K562 (cell line): ENCODE data around the gene MUSK. TPM values are rescaled to one million over a fixed set of nuclear protein-coding genes. Genes with fewer than 3 reads are reported as not detected.

Experiments
- ATAC-seq: fragments of 200-7000 bp; cut with Tn5 transposase; 3 replicates; pipeline ENCODE4 v1.9.1; 2020; ENCODE audit warnings: moderate library complexity
- BruUV-seq: library from RNA; stranded (reverse); fragments of 400-500 nt; replicated peaks from 2 replicates; lab custom pipeline; 2021; lab: Mats Ljungman, UMichigan
- CTCF ChIA-PET: fragments of 300-600 bp; formaldehyde crosslinking; extraction: SDS; loops from one replicate; lab custom pipeline; 2021; ENCODE audit warnings: low intra/inter-chr PET ratio; lab: Yijun Ruan, JAX
- POLR2A ChIA-PET: fragments of 300-600, 350-650 bp; sonication (Branson Sonifier 250); formaldehyde crosslinking; extraction: SDS; loops from one replicate; lab custom pipeline; 2021; ENCODE audit warnings: antibody characterized with exemption, inconsistent platforms; lab: Yijun Ruan, JAX
- DNase-seq, 4 experiments: peaks; one replicate each; pipeline versions ENCODE4 v3.0.0 to v3.0.0-alpha.2; 2011 to 2018; ENCODE audit warnings: low spot score in 3 of 4, mixed read lengths in 3 of 4; ENCODE audit errors: extremely low read depth in 1 of 4
- FAIRE-seq: peaks from 2 replicates; lab custom pipeline; 2011; peaks lifted over from hg19 to GRCh38; lab: Jason Lieb, UNC
- H2AFZ ChIP-seq: 2 replicates; pipeline ENCODE4 v1.6.0; 2011; ENCODE audit warnings: low read depth, low read length, control low read depth, inconsistent platforms
- H3K27ac ChIP-seq: fragments of 200-600 bp; 3 replicates; pipeline ENCODE4 v1.8.0; 2011; ENCODE audit warnings: low read depth, mild to moderate bottlenecking, control low read depth, inconsistent platforms, low read length, moderate library complexity, mixed read lengths; ENCODE audit errors: extremely low read depth
- H3K27me3 ChIP-seq, 2 experiments: fragments of 300-600 bp in 1 of 2; 2 replicates in 1 of 2; 3 replicates in 1 of 2; pipeline versions ENCODE4 v1.6.0 to v1.8.0; 2011; ENCODE audit warnings: inconsistent platforms in 2 of 2, low read length in 2 of 2, mild to moderate bottlenecking in 1 of 2, mixed read lengths in 1 of 2, moderate library complexity in 1 of 2; ENCODE audit not compliant: control insufficient read depth in 2 of 2, insufficient read depth in 2 of 2
- H3K36me3 ChIP-seq: fragments of 300-600 bp; 3 replicates; pipeline ENCODE4 v1.8.0; 2011; ENCODE audit warnings: mild to moderate bottlenecking, low read length, inconsistent platforms; ENCODE audit not compliant: control insufficient read depth, insufficient read depth
- H3K4me1 ChIP-seq, 2 experiments: fragments of 200-600 bp in 1 of 2; replicated peaks in 1 of 2; 2 replicates in 1 of 2; 3 replicates in 1 of 2; pipeline versions ENCODE4 v1.5.1 to v1.8.0; 2011; ENCODE audit warnings: inconsistent platforms in 2 of 2, low read length in 2 of 2, mild to moderate bottlenecking in 1 of 2, mixed read lengths in 1 of 2, moderate library complexity in 1 of 2; ENCODE audit not compliant: control insufficient read depth in 2 of 2, insufficient read depth in 2 of 2
- H3K4me2 ChIP-seq: 2 replicates; pipeline ENCODE4 v1.6.1; 2011; ENCODE audit warnings: low read length, control low read depth, inconsistent platforms, mixed read lengths; ENCODE audit not compliant: insufficient read depth
- H3K4me3 ChIP-seq: fragments of 200-600 bp; sonication (generic), shearing (Covaris generic); 2 replicates; pipeline ENCODE4 v1.5.1; 2016; ENCODE audit warnings: control low read depth, inconsistent platforms
- H3K79me2 ChIP-seq: fragments of 200-600 bp; 3 replicates; pipeline ENCODE4 v1.8.0; 2011; ENCODE audit warnings: low read length, inconsistent platforms; ENCODE audit not compliant: control insufficient read depth, insufficient read depth
- H3K9ac ChIP-seq, 2 experiments: 2 replicates each; pipeline versions ENCODE4 v1.6.0 to v1.6.1; 2011; ENCODE audit warnings: low read depth in 2 of 2, low read length in 2 of 2, control low read depth in 1 of 2, inconsistent platforms in 1 of 2, mild to moderate bottlenecking in 1 of 2, mixed read lengths in 1 of 2; ENCODE audit not compliant: insufficient read depth in 1 of 2
- H3K9me1 ChIP-seq: one replicate; pipeline ENCODE4 v1.6.0; 2011; ENCODE audit warnings: inconsistent platforms, mild to moderate bottlenecking, low read length, moderate library complexity; ENCODE audit not compliant: control insufficient read depth, insufficient read depth
- H3K9me3 ChIP-seq: replicated peaks from 2 replicates; pipeline ENCODE4 v1.5.1; 2011; ENCODE audit warnings: low read depth, low read length, inconsistent platforms; ENCODE audit not compliant: control insufficient read depth, insufficient read depth
- H4K20me1 ChIP-seq: replicated peaks from 2 replicates; pipeline ENCODE4 v1.6.1; 2011; ENCODE audit warnings: low read length, inconsistent platforms, mixed read lengths; ENCODE audit not compliant: control insufficient read depth, insufficient read depth
- BRD4 ChIP-seq: fragments of 200-600 bp; sonication (generic); IDR thresholded peaks from 2 replicates; pipeline ENCODE4 v1.6.1; 2017; ENCODE audit warnings: inconsistent platforms
- EP300 ChIP-seq: IDR thresholded peaks from 2 replicates; pipeline ENCODE4 v1.6.1; 2012; ENCODE audit warnings: low read length, improper control_type of control experiment
- FOXA3 ChIP-seq, 2 experiments: fragments of 450-650 bp in 1 of 2; sonication (generic) in 1 of 2; formaldehyde crosslinking; IDR thresholded peaks in 1 of 2; conservative IDR thresholded peaks in 1 of 2; 2 replicates each; pipeline versions ENCODE4 v1.4.0 to v1.8.0; 2020 to 2022; ENCODE audit warnings: mild to moderate bottlenecking in 2 of 2, missing genetic modification reagents in 1 of 2
- KLF16 ChIP-seq: IDR thresholded peaks from 2 replicates; pipeline ENCODE4 v1.6.1; 2016; ENCODE audit warnings: antibody characterized with exemption
- NELFE ChIP-seq: IDR thresholded peaks from 2 replicates; pipeline ENCODE4 v1.6.1; 2011; ENCODE audit warnings: mild to moderate bottlenecking; ENCODE audit not compliant: insufficient read depth, insufficient read length
- NFYB ChIP-seq: IDR thresholded peaks from 2 replicates; pipeline ENCODE4 v1.6.1; 2011; ENCODE audit warnings: mild to moderate bottlenecking, moderate library complexity; ENCODE audit not compliant: insufficient read length; ENCODE audit errors: extremely low read depth
- ZNF583 ChIP-seq: fragments of 250-450 bp; sonication (Bioruptor Pico); IDR thresholded peaks from 2 replicates; pipeline ENCODE4 v1.4.0; 2020
- ZNF766 ChIP-seq: fragments of 200-800 bp; sonication (Bioruptor generic); conservative IDR thresholded peaks from 2 replicates; pipeline ENCODE4 v1.6.1; 2016; ENCODE audit warnings: missing genetic modification characterization, missing compliant biosample characterization
- WGBS: fragments of 100-300 bp; shearing (Covaris generic); methylation state at CpG from one replicate; pipeline ENCODE4 v1.1.6; 2016; ENCODE audit warnings: low coverage, mixed read lengths; ENCODE audit not compliant: insufficient coverage; ENCODE audit errors: missing lambda C conversion rate; 5-methylcytosine and 5-hydroxymethylcytosine counted together
- in situ Hi-C: fragments of 300-500 bp; cut with MboI; formaldehyde crosslinking; loops from 4 replicates; pipeline ENCODE4 v1.15.0; 2018; ENCODE audit warnings: inconsistent platforms, mixed read lengths
- intact Hi-C: fragments of 100-400 bp; cut with micrococcal nuclease; formaldehyde crosslinking; loops from 2 replicates; pipeline ENCODE4 v1.14.2; 2022
- polyA plus RNA-seq, 8 experiments: library from polyadenylated mRNA; depleted of rRNA in 4 of 8; stranded (reverse) in 5 of 8; unstranded in 3 of 8; fragments of >200 nt; fragmentation: Nextera tagmentation in 2 of 8; fragmentation: Illumina TruSeq in 1 of 8; extraction: Ambion mirVana in 2 of 8; extraction: Trizol in 1 of 8; gene quantifications; 2 replicates each; pipeline versions ENCODE4 v1.2.1 to v1.2.3, GENCODE V29; 2011 to 2014; ENCODE audit warnings: inconsistent platforms in 1 of 8, missing spikeins in 1 of 8
- total RNA-seq, 7 experiments: library from RNA; depleted of rRNA in 6 of 7; stranded (reverse); fragments of >200 nt in 6 of 7; fragmentation: Illumina TruSeq in 2 of 7; extraction: Trizol in 2 of 7; gene quantifications; 2 replicates each; pipeline versions ENCODE4 v1.2.1 to v1.2.3, GENCODE V29; 2011 to 2021; ENCODE audit warnings: low replicate concordance in 1 of 7
- TF ChIP-seq, protein P1 (sequence below): fragments of 250-450 bp; sonication (Bioruptor Pico); IDR thresholded peaks from 2 replicates; pipeline ENCODE4 v1.4.0; 2020; ENCODE audit warnings: mild to moderate bottlenecking, moderate library complexity
- TF ChIP-seq, protein P2 (sequence below): sonication (generic); formaldehyde crosslinking; IDR thresholded peaks from 2 replicates; pipeline ENCODE4 v1.5.0; 2020; ENCODE audit warnings: missing genetic modification reagents
- TF ChIP-seq, protein P3 (sequence below): sonication (generic); formaldehyde crosslinking; IDR thresholded peaks from 2 replicates; pipeline ENCODE4 v1.9.0; 2022; ENCODE audit warnings: mild to moderate bottlenecking, missing genetic modification reagents
- TF ChIP-seq, protein P4 (sequence below): fragments of 200-800 bp; sonication (Bioruptor generic); IDR thresholded peaks from 2 replicates; pipeline ENCODE4 v1.6.1; 2017; ENCODE audit warnings: missing genetic modification characterization, missing compliant biosample characterization

The MUSK gene
- total and polyA plus RNA-seq, 9 of the 15 experiments (the other 6 are each of a cell fraction or from before 2014, with no cell fraction given) = not detected

DNA sequence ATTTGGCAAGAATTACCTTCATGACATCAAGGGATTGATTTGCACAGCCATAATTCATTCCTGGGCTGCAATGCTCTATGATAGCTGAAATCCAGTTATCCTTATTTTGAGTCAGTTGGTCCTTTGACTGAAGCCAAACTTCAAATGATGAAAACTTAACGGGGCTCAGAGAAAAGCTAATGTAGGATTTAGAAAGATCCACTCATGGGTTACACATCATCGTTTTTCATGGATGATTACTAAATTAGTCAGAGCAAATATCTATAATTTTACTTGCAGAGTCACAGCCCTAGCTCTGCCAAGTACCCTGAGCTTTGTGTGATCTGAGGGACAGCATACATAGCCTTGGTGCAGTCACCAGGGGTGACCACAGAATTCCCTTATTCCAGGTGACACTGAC is 27.3 kb upstream of the MUSK start (continued):
- no peak for TF ChIP-seq ZNF766 (CRISPR knock-in tag)

DNA sequence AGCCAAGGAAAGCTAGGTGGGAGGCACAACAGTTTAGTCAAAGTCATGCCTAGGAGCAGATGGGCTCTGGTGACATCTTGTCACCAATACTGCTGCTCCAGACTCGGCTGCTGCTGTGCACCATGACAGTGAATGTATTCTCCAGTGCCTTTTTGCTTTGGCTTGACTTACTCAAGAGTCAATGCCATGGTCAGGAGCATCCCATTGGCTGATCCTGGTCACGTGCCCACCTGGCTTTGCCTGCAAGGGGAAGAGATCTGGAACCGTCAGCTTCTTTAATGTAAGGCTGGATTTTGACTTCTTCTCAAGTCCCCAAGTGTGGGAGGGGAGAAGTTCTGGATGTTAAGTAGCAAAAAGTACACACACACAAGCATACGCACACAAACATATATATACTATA is 19.9 kb upstream of the MUSK start:
- in situ Hi-C loops (no loop called here), intact Hi-C loops (no loop called here)
- ChIA-PET POLR2A (no interaction called here), CTCF (no interaction called here)
- no peaks in the 10 kb centered on the region for H4K20me1 ChIP-seq
- no peak overlapping the region for H3K27ac ChIP-seq
- H3K36me3 ChIP-seq = no peaks in the 10 kb centered on the region
- no peaks in the 10 kb centered on the region for H3K27me3 ChIP-seq
- H3K9me3 ChIP-seq = no peaks in the 10 kb centered on the region
- no peaks in the 10 kb centered on the region for H3K79me2 ChIP-seq
- DNase-seq (peak; percentile 1 to 17 (median 11)), ATAC-seq (no peak), FAIRE-seq (no peak)
- WGBS = 2% methylated on average over 4 of the region's 4 CpGs
- no peak overlapping the region for H3K4me2 ChIP-seq
- H3K4me1 ChIP-seq = no peaks in the 10 kb centered on the region
- H2AFZ ChIP-seq = no peak overlapping the region
- no peaks in the 10 kb centered on the region for H3K9me1 ChIP-seq
- no TSS peak for BruUV-seq
- no peak overlapping the region for H3K9ac ChIP-seq
- TF ChIP-seq, protein P1, sequence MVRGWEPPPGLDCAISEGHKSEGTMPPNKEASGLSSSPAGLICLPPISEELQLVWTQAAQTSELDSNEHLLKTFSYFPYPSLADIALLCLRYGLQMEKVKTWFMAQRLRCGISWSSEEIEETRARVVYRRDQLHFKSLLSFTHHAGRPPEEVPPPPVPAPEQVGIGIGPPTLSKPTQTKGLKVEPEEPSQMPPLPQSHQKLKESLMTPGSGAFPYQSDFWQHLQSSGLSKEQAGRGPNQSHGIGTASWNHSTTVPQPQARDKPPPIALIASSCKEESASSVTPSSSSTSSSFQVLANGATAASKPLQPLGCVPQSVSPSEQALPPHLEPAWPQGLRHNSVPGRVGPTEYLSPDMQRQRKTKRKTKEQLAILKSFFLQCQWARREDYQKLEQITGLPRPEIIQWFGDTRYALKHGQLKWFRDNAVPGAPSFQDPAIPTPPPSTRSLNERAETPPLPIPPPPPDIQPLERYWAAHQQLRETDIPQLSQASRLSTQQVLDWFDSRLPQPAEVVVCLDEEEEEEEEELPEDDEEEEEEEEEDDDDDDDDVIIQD = no peak
- TF ChIP-seq KLF16 (no peak), ZNF583 (CRISPR knock-in tag) (no peak), NFYB (peak; percentile 38), NELFE (no peak), FOXA3 (CRISPR knock-in tag; conservative IDR thresholded peaks at IDR 0.05 in 1 of 2, IDR thresholded peaks at IDR 0.05 in 1 of 2) (no peak), BRD4 (no peak), EP300 (no peak)
- TF ChIP-seq, protein P2, sequence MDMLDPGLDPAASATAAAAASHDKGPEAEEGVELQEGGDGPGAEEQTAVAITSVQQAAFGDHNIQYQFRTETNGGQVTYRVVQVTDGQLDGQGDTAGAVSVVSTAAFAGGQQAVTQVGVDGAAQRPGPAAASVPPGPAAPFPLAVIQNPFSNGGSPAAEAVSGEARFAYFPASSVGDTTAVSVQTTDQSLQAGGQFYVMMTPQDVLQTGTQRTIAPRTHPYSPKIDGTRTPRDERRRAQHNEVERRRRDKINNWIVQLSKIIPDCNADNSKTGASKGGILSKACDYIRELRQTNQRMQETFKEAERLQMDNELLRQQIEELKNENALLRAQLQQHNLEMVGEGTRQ (CRISPR knock-in tag) = peak; percentile 68
- TF ChIP-seq, protein P3, sequence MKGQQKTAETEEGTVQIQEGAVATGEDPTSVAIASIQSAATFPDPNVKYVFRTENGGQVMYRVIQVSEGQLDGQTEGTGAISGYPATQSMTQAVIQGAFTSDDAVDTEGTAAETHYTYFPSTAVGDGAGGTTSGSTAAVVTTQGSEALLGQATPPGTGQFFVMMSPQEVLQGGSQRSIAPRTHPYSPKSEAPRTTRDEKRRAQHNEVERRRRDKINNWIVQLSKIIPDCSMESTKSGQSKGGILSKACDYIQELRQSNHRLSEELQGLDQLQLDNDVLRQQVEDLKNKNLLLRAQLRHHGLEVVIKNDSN = peak; percentile 52
- TF ChIP-seq, protein P4, sequence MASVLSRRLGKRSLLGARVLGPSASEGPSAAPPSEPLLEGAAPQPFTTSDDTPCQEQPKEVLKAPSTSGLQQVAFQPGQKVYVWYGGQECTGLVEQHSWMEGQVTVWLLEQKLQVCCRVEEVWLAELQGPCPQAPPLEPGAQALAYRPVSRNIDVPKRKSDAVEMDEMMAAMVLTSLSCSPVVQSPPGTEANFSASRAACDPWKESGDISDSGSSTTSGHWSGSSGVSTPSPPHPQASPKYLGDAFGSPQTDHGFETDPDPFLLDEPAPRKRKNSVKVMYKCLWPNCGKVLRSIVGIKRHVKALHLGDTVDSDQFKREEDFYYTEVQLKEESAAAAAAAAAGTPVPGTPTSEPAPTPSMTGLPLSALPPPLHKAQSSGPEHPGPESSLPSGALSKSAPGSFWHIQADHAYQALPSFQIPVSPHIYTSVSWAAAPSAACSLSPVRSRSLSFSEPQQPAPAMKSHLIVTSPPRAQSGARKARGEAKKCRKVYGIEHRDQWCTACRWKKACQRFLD (CRISPR knock-in tag) = no peak
- TF ChIP-seq, all 486 proteins: peak for 3
- no peak overlapping the region for H3K4me3 ChIP-seq
